IMR-90 (cell line): Measurements from ENCODE around the gene RPA3. TPM values are rescaled to one million over a fixed set of nuclear protein-coding genes. Genes with fewer than 3 reads are reported as not detected.

Experiments
- ATAC-seq: fragments of 200-7000 bp; cut with Tn5 transposase; 2 replicates; pipeline ENCODE4 v1.9.1; 2020; ENCODE audit warnings: low read depth, mild to moderate bottlenecking, moderate library complexity
- BruUV-seq: library from RNA; stranded (reverse); fragments of 400-500 nt; replicated peaks from 2 replicates; lab custom pipeline; 2021; lab: Mats Ljungman, UMichigan
- CTCF ChIA-PET: fragments of 300-600 bp; formaldehyde crosslinking; extraction: SDS; loops from one replicate; lab custom pipeline; 2021; ENCODE audit warnings: antibody characterized with exemption; lab: Yijun Ruan, JAX
- POLR2A ChIA-PET: fragments of 300-600 bp; sonication (Branson Sonifier 250); formaldehyde crosslinking; loops from one replicate; lab custom pipeline; 2022; ENCODE audit warnings: antibody characterized with exemption; ENCODE audit not compliant: unreplicated experiment; lab: Charles Lee
- DNase-seq: peaks from one replicate; pipeline ENCODE4 v3.0.0; 2013
- H2AFZ ChIP-seq: replicated peaks from 2 replicates; pipeline ENCODE3; 2013; ENCODE audit warnings: low read length, mild to moderate bottlenecking; ENCODE audit not compliant: poor library complexity
- H2AK5ac ChIP-seq: 2 replicates; pipeline ENCODE4 v1.6.1; 2013; ENCODE audit warnings: low read depth, low read length, inconsistent platforms
- H2AK9ac ChIP-seq: replicated peaks from 2 replicates; pipeline ENCODE3; 2013; ENCODE audit warnings: mild to moderate bottlenecking, low read depth, low read length, moderate library complexity; ENCODE audit not compliant: poor library complexity
- H2BK120ac ChIP-seq: 2 replicates; pipeline ENCODE4 v1.6.1; 2013; ENCODE audit warnings: low read depth, low read length, inconsistent platforms
- H2BK15ac ChIP-seq: 3 replicates; pipeline ENCODE4 v1.6.1; 2013; ENCODE audit warnings: low read depth, low read length, inconsistent platforms
- H2BK20ac ChIP-seq: 2 replicates; pipeline ENCODE4 v1.6.1; 2013; ENCODE audit warnings: low read depth, mild to moderate bottlenecking, inconsistent platforms, low read length, moderate library complexity
- H2BK5ac ChIP-seq: 2 replicates; pipeline ENCODE4 v1.6.1; 2013; ENCODE audit warnings: mild to moderate bottlenecking, low read depth, low read length, inconsistent platforms; ENCODE audit not compliant: poor library complexity, severe bottlenecking
- H3K14ac ChIP-seq: replicated peaks from 2 replicates; pipeline ENCODE4 v1.6.1; 2013; ENCODE audit warnings: low read depth, low read length, inconsistent platforms
- H3K18ac ChIP-seq: 2 replicates; pipeline ENCODE4 v1.6.1; 2013; ENCODE audit warnings: low read depth, low read length, control low read depth
- H3K23ac ChIP-seq: 2 replicates; pipeline ENCODE4 v1.6.1; 2013; ENCODE audit warnings: low read depth, low read length, inconsistent platforms
- H3K27ac ChIP-seq: 2 replicates; pipeline ENCODE4 v1.5.1; 2013; ENCODE audit warnings: mild to moderate bottlenecking, control low read depth, low read length; ENCODE audit not compliant: insufficient read depth
- H3K27me3 ChIP-seq: 2 replicates; pipeline ENCODE4 v1.6.1; 2013; ENCODE audit warnings: low read length; ENCODE audit not compliant: control insufficient read depth, insufficient read depth
- H3K36me3 ChIP-seq: 2 replicates; pipeline ENCODE4 v1.6.1; 2013; ENCODE audit warnings: low read length, mixed read lengths; ENCODE audit not compliant: control insufficient read depth, insufficient read depth
- H3K4ac ChIP-seq: 2 replicates; pipeline ENCODE4 v1.6.1; 2013; ENCODE audit warnings: low read depth, low read length, inconsistent platforms
- H3K4me1 ChIP-seq: 2 replicates; pipeline ENCODE4 v1.6.1; 2013; ENCODE audit warnings: low read length, mixed read lengths; ENCODE audit not compliant: control insufficient read depth, insufficient read depth
- H3K4me2 ChIP-seq: 2 replicates; pipeline ENCODE4 v1.6.1; 2013; ENCODE audit warnings: low read depth, mild to moderate bottlenecking, control low read depth, low read length, moderate library complexity
- H3K4me3 ChIP-seq: 2 replicates; pipeline ENCODE4 v1.5.1; 2013; ENCODE audit warnings: low read depth, mild to moderate bottlenecking, control low read depth, low read length, moderate library complexity; ENCODE audit not compliant: insufficient read depth
- H3K56ac ChIP-seq: 2 replicates; pipeline ENCODE4 v1.6.1; 2013; ENCODE audit warnings: low read length, inconsistent platforms; ENCODE audit not compliant: insufficient read depth; ENCODE audit errors: extremely low read depth
- H3K79me1 ChIP-seq, 2 experiments: 2 replicates each; pipeline ENCODE4 v1.6.1; 2013; ENCODE audit warnings: low read length in 2 of 2, inconsistent platforms in 1 of 2, low read depth in 1 of 2
- H3K9ac ChIP-seq: 2 replicates; pipeline ENCODE4 v1.6.1; 2013; ENCODE audit warnings: low read depth, low read length, control low read depth
- H3K9me1 ChIP-seq: 2 replicates; pipeline ENCODE4 v1.6.1; 2013; ENCODE audit warnings: low read length, inconsistent platforms; ENCODE audit not compliant: insufficient read depth
- H3K9me3 ChIP-seq: 2 replicates; pipeline ENCODE4 v1.6.1; 2013; ENCODE audit warnings: low read length; ENCODE audit not compliant: control insufficient read depth, insufficient read depth
- H4K20me1 ChIP-seq: 2 replicates; pipeline ENCODE4 v1.6.1; 2013; ENCODE audit warnings: low read length, inconsistent platforms; ENCODE audit not compliant: insufficient read depth
- H4K5ac ChIP-seq: 2 replicates; pipeline ENCODE4 v1.6.1; 2013; ENCODE audit warnings: mild to moderate bottlenecking, low read depth, low read length, control low read depth
- H4K8ac ChIP-seq, 2 experiments: 2 replicates each; pipeline ENCODE4 v1.6.1; 2013; ENCODE audit warnings: low read depth in 2 of 2, low read length in 2 of 2, control low read depth in 1 of 2, inconsistent platforms in 1 of 2
- H4K91ac ChIP-seq: 2 replicates; pipeline ENCODE4 v1.6.1; 2013; ENCODE audit warnings: low read depth, low read length, inconsistent platforms; ENCODE audit not compliant: insufficient read depth
- FOS ChIP-seq: fragments of 150-350 bp; IDR thresholded peaks from 2 replicates; pipeline ENCODE4 v1.6.1; 2016; ENCODE audit warnings: low read depth, low read length
- POLR2A ChIP-seq: IDR thresholded peaks from 2 replicates; pipeline ENCODE4 v1.6.1; 2012; ENCODE audit warnings: mild to moderate bottlenecking, low read depth, low read length
- WGBS, 2 experiments: methylation state at CpG; one replicate each; pipeline versions ENCODE4 v1.1.5 to v1.1.7; 2013; ENCODE audit warnings: missing lambda C conversion rate in 2 of 2; ENCODE audit not compliant: insufficient read length in 1 of 2; ENCODE audit errors: extremely low coverage in 2 of 2; 5-methylcytosine and 5-hydroxymethylcytosine counted together
- dilution Hi-C: fragments of 300-500 bp; cut with HindIII; formaldehyde crosslinking; loops from one replicate; pipeline ENCODE4 v1.14.3; 2018; ENCODE audit warnings: low sequenced_read_pairs; ENCODE audit not compliant: unreplicated experiment
- in situ Hi-C: fragments of 300-500 bp; cut with MboI; formaldehyde crosslinking; loops from 3 replicates; pipeline ENCODE4 v1.14.3; 2019; ENCODE audit warnings: low sequenced_read_pairs, inconsistent platforms, mixed read lengths
- intact Hi-C: fragments of 100-400 bp; cut with micrococcal nuclease; formaldehyde crosslinking; loops from 2 replicates; pipeline ENCODE4 v1.10.0; 2022
- polyA plus RNA-seq, 3 experiments: library from polyadenylated mRNA; depleted of rRNA; stranded (reverse); fragments of >200 nt; gene quantifications; 2 replicates each; pipeline ENCODE4 v1.2.3, GENCODE V29; 2012; ENCODE audit warnings: low replicate concordance in 1 of 3
- total RNA-seq: library from RNA; depleted of rRNA; stranded (reverse); fragments of >200 nt; gene quantifications from 2 replicates; pipeline ENCODE4 v1.2.3, GENCODE V29; 2012

RPA3 gene
- total and polyA plus RNA-seq, 2 of the 4 experiments (the other 2 are of a cell fraction) = 12.7 to 21.1 TPM

DNA sequence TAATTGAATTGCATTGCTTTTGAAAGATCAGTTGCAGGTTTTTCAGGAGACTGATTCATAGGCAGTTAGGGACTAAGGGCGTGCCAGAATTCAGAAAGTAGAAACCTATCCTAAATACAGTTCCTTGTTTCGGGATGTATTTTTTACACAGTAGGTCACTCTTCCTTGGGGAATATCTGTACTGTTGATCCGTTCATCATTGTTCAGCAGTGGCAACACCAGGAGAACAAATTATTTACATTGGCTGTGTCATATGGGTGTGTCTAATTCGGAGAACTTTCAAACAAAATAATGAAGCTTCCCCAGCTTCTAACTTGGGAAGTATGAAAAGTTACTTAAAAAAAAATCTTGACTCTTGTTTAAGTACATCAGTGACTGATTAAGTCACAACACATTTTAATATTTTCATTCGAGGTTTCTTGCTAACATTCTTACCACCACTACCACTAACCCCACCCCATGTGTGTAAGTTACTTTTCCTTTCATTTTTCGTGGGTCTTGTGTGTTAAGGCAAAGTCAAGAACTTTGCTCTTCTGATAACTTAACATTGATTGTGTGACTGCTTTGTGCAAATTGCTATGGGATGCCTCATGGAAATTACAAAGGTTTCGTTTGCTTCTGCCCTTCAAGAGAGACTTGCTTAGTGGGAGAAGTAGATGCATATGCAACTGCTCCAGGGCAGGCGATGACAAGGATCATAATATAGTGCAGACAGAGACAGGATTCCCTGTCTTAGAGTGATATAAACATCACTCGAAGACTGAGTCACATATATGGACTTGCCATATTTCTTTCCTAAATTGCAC lies 43.8 kb upstream of the RPA3 start:
- peak overlapping the region; percentile 25 for H3K23ac ChIP-seq
- intact Hi-C loops (loop anchor here (1.0 to 5.0 kb wide), 9 partner anchors 65 to 455 kb away; partner anchors contain the start of gene UMAD1), in situ Hi-C loops (loop anchor here (25.0 kb wide), 1 partner anchor 325 kb away; no protein-coding TSS in a partner anchor), dilution Hi-C loops (no loop called here)
- H2AFZ ChIP-seq = peak overlapping the region; percentile 33
- no peak for TF ChIP-seq POLR2A
- 0 out of 2 replicates have a peak, but pooled peaks have one; percentile 9 for TF ChIP-seq FOS
- POLR2A ChIA-PET = no interaction called here
- no CpG with 5 or more reads among the region's 9 CpGs for WGBS, 2 experiments
- peak overlapping the region; percentile 53 for H3K9ac ChIP-seq
- no TSS peak for BruUV-seq
- H3K4me2 ChIP-seq = peak overlapping the region; percentile 97
- no peaks in the 10 kb centered on the region for H3K9me1 ChIP-seq
- H3K9me3 ChIP-seq = no peaks in the 10 kb centered on the region
- no peaks in the 10 kb centered on the region for H3K36me3 ChIP-seq
- peak overlapping the region; percentile 75 for H3K4me3 ChIP-seq
- H2BK120ac ChIP-seq = peak overlapping the region; percentile 1; the same call in 1 of the 2 replicates
- H2BK15ac ChIP-seq = no peak overlapping the region
- H2AK9ac ChIP-seq = no peak overlapping the region
- peak overlapping the region; percentile 53; the same call in 1 of the 2 replicates for H3K18ac ChIP-seq
- H4K20me1 ChIP-seq = no peaks in the 10 kb centered on the region
- H3K27me3 ChIP-seq = no peaks in the 10 kb centered on the region
- peak; percentile 87 for ATAC-seq
- peak; percentile 59 for DNase-seq
- H4K8ac ChIP-seq = peak overlapping the region in 1 of 2 experiments; percentile 31; a peak in 2 of 4 replicates
- H2AK5ac ChIP-seq = no peak overlapping the region
- H3K4me1 ChIP-seq = no peaks in the 10 kb centered on the region; the same call in 1 of the 2 replicates
- CTCF ChIA-PET = interaction anchor here (0.5 to 2.5 kb wide), 3 partner anchors 11 to 82 kb away, joined by 4 to 12 read pairs (median 7); no protein-coding TSS in a partner anchor
- peak overlapping the region; percentile 49 for H3K14ac ChIP-seq
- H2BK5ac ChIP-seq = peak overlapping the region; percentile 64
- H2BK20ac ChIP-seq = 0 out of 2 replicates have a peak overlapping the region, but pooled peaks have one; percentile 0
- peak overlapping the region; percentile 6; the same call in 1 of the 2 replicates for H3K27ac ChIP-seq
- H3K56ac ChIP-seq = peak overlapping the region; percentile 42; the same call in 1 of the 2 replicates
- H4K91ac ChIP-seq = no peak overlapping the region; the same call in 1 of the 2 replicates
- no peak overlapping the region for H3K4ac ChIP-seq
- H4K5ac ChIP-seq = no peak overlapping the region
- no peaks in the 10 kb centered on the region; a peak in 1 of 4 replicates for H3K79me1 ChIP-seq
